Glutamatergic neuron (in vitro differentiated cells): ENCODE measurements around the gene NYAP1. TPM values are rescaled to one million over a fixed set of nuclear protein-coding genes. Genes with fewer than 3 reads are reported as not detected.

Source experiments
- DNase-seq: peaks from one replicate; pipeline ENCODE4 v3.0.0; 2022
- H3K27ac Mint-ChIP-seq: one replicate; pipeline ENCODE4 v1.8.0; 2020; ENCODE audit warnings: mild to moderate bottlenecking, mixed read lengths, inconsistent platforms; ENCODE audit not compliant: unreplicated experiment
- H3K27me3 Mint-ChIP-seq: one replicate; pipeline ENCODE4 v1.8.0; 2020; ENCODE audit warnings: mild to moderate bottlenecking, moderate library complexity, mixed read lengths, inconsistent platforms; ENCODE audit not compliant: unreplicated experiment
- H3K36me3 Mint-ChIP-seq: one replicate; pipeline ENCODE4 v1.8.0; 2020; ENCODE audit warnings: mild to moderate bottlenecking, mixed read lengths, inconsistent platforms; ENCODE audit not compliant: unreplicated experiment
- H3K4me1 Mint-ChIP-seq: one replicate; pipeline ENCODE4 v1.8.0; 2020; ENCODE audit warnings: mild to moderate bottlenecking, low read depth, mixed read lengths, inconsistent platforms; ENCODE audit not compliant: unreplicated experiment
- H3K4me3 Mint-ChIP-seq: one replicate; pipeline ENCODE4 v1.8.0; 2020; ENCODE audit warnings: mild to moderate bottlenecking, mixed read lengths, inconsistent platforms; ENCODE audit not compliant: unreplicated experiment
- H3K9me3 Mint-ChIP-seq: one replicate; pipeline ENCODE4 v1.8.0; 2020; ENCODE audit warnings: mild to moderate bottlenecking, moderate library complexity, mixed read lengths, inconsistent platforms; ENCODE audit not compliant: unreplicated experiment
- total RNA-seq: library from RNA; stranded (reverse); fragmentation: NEBNext Ultra II Directional; extraction: Animal tissue kit (Norgen Biotek cat#: 25700); gene quantifications from one replicate; pipeline ENCODE4 v1.2.1, GENCODE V29; 2021; ENCODE audit not compliant: unreplicated experiment
- TF ChIP-seq, protein P1 (sequence below): fragments of 200-600 bp; sonication (generic); IDR thresholded peaks from one replicate; pipeline ENCODE4 v1.5.0; 2021; ENCODE audit not compliant: partially characterized antibody, unreplicated experiment

NYAP1 gene
- total RNA-seq, 1 donor from 2014 or later, result 36.6 TPM

GRCh38 chr7:100489824-100490223 lies 6.1 kb downstream of the NYAP1 start:
- H3K4me3 Mint-ChIP-seq, result peak overlapping the region; percentile 82
- TF ChIP-seq, protein P1, sequence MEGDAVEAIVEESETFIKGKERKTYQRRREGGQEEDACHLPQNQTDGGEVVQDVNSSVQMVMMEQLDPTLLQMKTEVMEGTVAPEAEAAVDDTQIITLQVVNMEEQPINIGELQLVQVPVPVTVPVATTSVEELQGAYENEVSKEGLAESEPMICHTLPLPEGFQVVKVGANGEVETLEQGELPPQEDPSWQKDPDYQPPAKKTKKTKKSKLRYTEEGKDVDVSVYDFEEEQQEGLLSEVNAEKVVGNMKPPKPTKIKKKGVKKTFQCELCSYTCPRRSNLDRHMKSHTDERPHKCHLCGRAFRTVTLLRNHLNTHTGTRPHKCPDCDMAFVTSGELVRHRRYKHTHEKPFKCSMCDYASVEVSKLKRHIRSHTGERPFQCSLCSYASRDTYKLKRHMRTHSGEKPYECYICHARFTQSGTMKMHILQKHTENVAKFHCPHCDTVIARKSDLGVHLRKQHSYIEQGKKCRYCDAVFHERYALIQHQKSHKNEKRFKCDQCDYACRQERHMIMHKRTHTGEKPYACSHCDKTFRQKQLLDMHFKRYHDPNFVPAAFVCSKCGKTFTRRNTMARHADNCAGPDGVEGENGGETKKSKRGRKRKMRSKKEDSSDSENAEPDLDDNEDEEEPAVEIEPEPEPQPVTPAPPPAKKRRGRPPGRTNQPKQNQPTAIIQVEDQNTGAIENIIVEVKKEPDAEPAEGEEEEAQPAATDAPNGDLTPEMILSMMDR, result no peak

DNA sequence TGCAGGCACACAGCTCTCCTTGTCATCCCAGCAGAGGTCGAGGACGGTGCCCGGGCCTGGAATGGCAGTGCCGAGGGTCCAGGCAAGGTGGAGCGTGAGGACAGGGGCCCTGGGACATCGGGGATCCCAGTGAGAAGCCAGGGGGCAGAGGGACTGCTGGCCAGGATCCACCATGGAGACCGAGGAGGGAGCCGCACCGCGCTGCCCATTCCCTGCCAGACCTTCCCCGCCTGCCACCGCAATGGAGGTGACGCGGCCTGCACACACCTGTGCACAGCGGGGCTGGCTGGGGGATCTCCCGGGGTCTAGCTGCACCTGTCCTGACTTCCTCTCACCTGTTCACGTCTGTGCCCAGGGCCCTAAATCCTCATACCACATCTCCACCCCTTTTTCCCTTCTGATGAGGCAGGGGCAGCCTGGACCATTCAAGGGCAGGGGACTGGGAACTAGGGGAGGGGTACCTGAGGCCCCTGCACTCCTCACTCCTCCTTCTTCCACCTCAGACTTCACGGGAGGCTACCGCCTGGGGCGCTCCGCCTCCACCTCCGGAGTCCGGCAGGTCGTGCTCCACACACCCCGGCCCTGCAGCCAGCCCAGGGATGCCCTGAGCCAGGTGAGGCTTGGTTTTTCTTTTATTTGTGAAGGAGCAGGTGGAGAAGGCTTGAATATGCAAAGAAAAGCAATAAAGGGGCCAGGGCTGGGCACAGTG lies 6.9 kb downstream of the NYAP1 start:
- Mint-ChIP-seq H3K27me3 (peaks cover 5% of the 10 kb centered on the region), H3K4me1 (peaks cover 13% of the 10 kb centered on the region), H3K27ac (peak overlapping the region; percentile 76), H3K9me3 (no peaks in the 10 kb centered on the region), H3K4me3 (peak overlapping the region; percentile 82), H3K36me3 (no peaks in the 10 kb centered on the region)
- TF ChIP-seq, protein P1, result no peak
- DNase-seq, result no peak

More at GRCh38 chr7:100489824-100490223, 6.1 kb downstream of the NYAP1 start:
- Mint-ChIP-seq H3K36me3 (no peaks in the 10 kb centered on the region), H3K27me3 (peaks cover 5% of the 10 kb centered on the region), H3K9me3 (peaks cover 1% of the 10 kb centered on the region), H3K27ac (peak overlapping the region; percentile 76), H3K4me1 (peaks cover 15% of the 10 kb centered on the region)
- DNase-seq, result peak; percentile 92

- Mint-ChIP-seq H3K36me3 (no peaks in the 10 kb centered on the region), H3K4me3 (no peak overlapping the region), H3K27ac (no peak overlapping the region), H3K4me1 (peaks cover 10% of the 10 kb centered on the region), H3K9me3 (no peaks in the 10 kb centered on the region), H3K27me3 (peaks cover 2% of the 10 kb centered on the region)
- TF ChIP-seq, protein P1, result no peak
- DNase-seq, result no peak
Measured at GRCh38 chr7:100491192-100491578, 7.5 kb downstream of the NYAP1 start.

DNA sequence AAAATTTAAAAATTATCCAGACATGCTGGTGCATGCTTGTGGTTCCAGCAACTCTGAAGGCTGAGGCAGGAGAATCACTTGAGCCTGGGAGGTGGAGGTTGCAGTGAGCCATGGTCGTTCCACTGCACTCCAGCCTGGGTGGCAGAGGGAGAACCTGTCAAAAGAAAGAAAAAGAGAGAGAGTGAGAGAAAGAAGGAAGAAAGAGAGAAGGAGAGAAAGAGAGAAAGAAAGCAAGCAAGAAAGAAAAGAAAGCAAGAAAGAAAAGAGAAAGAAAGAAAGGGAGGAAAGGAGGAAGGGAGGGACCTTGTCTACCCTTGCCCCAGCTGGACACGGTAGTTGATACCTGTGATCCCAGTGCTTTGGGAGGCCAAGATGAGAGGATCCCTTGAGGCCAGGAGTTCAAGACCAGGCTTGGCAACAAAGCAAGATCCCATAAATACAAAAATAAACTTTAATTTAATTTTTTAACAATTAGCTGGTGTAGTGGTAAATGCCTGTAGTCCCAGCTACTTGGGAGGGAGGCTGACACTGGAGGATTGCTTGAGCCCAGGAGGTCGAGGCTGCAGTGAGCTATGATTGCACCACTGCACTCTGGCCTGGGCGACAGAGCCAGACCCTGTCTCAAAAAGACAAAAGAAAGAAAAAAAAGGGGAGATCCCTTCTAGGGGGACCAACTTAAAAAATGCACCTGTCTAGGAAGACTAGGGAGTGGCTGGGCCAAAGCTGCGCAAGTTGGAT lies 9.2 kb downstream of the NYAP1 start:
- Mint-ChIP-seq H3K27me3 (peaks cover 2% of the 10 kb centered on the region), H3K4me1 (peaks cover 10% of the 10 kb centered on the region), H3K27ac (no peak overlapping the region), H3K4me3 (peak overlapping the region; percentile 80), H3K36me3 (no peaks in the 10 kb centered on the region), H3K9me3 (no peaks in the 10 kb centered on the region)
- TF ChIP-seq, protein P1, result no peak
- DNase-seq, result no peak
